Karpas-422 (cell line): ENCODE measurements around the gene TMA7. TPM values are rescaled to one million over a fixed set of nuclear protein-coding genes. Genes with fewer than 3 reads are reported as not detected.
"Not testable (repeated sequence)": the region's sequence is repeated elsewhere in the genome, so short reads cannot be mapped to it uniquely, and the experiment has no call there.

Experiments used
- DNase-seq: peaks from one replicate; pipeline ENCODE4 v3.0.0-alpha.2; 2015
- H2AFZ ChIP-seq: fragments of 200-600 bp; sonication (generic); 2 replicates; pipeline ENCODE4 v1.6.1; 2014; ENCODE audit warnings: antibody characterized with exemption, low read length, mixed read lengths
- H3K27ac ChIP-seq: fragments of 200-600 bp; sonication (generic); 2 replicates; pipeline ENCODE4 v1.5.1; 2014; ENCODE audit warnings: mild to moderate bottlenecking, low read length, moderate library complexity
- H3K27me3 ChIP-seq: fragments of 200-600 bp; sonication (generic); 2 replicates; pipeline ENCODE4 v1.6.1; 2014; ENCODE audit warnings: low read length, mixed read lengths
- H3K36me3 ChIP-seq: fragments of 200-600 bp; sonication (generic); 2 replicates; pipeline ENCODE4 v1.6.1; 2014; ENCODE audit warnings: low read length, mixed read lengths; ENCODE audit not compliant: insufficient read depth
- H3K4me1 ChIP-seq: fragments of 200-600 bp; sonication (generic); 2 replicates; pipeline ENCODE4 v1.6.1; 2014; ENCODE audit warnings: mild to moderate bottlenecking, low read length, mixed read lengths
- H3K4me2 ChIP-seq: fragments of 200-600 bp; sonication (generic); 2 replicates; pipeline ENCODE4 v1.6.1; 2014; ENCODE audit warnings: low read length, low read depth, mild to moderate bottlenecking; ENCODE audit not compliant: poor library complexity, severe bottlenecking
- H3K4me3 ChIP-seq: fragments of 200-600 bp; sonication (generic); 2 replicates; pipeline ENCODE4 v1.5.1; 2014; ENCODE audit warnings: mild to moderate bottlenecking, antibody characterized with exemption, low read length, mixed read lengths
- H3K79me2 ChIP-seq: fragments of 200-600 bp; sonication (generic); 2 replicates; pipeline ENCODE4 v1.6.1; 2014; ENCODE audit warnings: mild to moderate bottlenecking, low read length, mixed read lengths
- H3K9ac ChIP-seq: fragments of 200-600 bp; sonication (generic); 2 replicates; pipeline ENCODE4 v1.6.0; 2014; ENCODE audit warnings: low read length
- H3K9me2 ChIP-seq: fragments of 200-600 bp; sonication (generic), shearing (Covaris generic); replicated peaks from 2 replicates; pipeline ENCODE4 v1.6.0; 2014; ENCODE audit warnings: mild to moderate bottlenecking, low read length, moderate library complexity; ENCODE audit not compliant: insufficient read depth
- H3K9me3 ChIP-seq: fragments of 300-700, 200-600 bp; sonication (generic); 2 replicates; pipeline ENCODE4 v1.6.1; 2014; ENCODE audit warnings: low read length, mixed read lengths
- H4K20me1 ChIP-seq: fragments of 200-600 bp; sonication (generic); 2 replicates; pipeline ENCODE4 v1.6.1; 2014; ENCODE audit warnings: mild to moderate bottlenecking, antibody characterized with exemption, low read length, low read depth; ENCODE audit not compliant: insufficient read depth
- total RNA-seq: library from RNA; depleted of rRNA; stranded (reverse); fragments of >200 nt; shearing (Covaris generic); gene quantifications from 2 replicates; pipeline ENCODE4 v1.2.3, GENCODE V29; 2014; ENCODE audit warnings: low replicate concordance

The TMA7 gene
- total RNA-seq, 1 experiment from 2014 or later, result 300 TPM

DNA sequence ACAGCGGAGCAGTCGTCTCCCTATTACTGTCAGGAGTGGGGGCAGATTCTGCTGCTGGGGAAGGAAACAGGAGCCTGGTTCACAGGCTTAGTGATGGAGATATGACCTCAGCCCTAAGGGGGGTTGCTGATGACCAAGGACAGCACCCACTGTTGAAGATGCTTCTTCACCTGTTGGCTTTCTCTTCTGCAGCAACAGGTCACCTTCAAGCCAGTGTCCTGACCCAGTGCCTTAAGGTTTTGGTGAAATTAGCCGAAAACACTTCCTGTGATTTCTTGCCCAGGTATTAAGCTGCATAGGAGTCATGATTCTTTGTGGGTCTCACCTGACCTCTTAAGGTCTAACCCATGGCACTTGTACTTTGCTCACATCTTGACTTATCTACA, 20.5 kb downstream of the TMA7 start:
- H3K9me3 ChIP-seq, result no peaks in the 10 kb centered on the region
- DNase-seq, result no peak
- no peak overlapping the region for H3K4me3 ChIP-seq
- no peak overlapping the region for H3K27ac ChIP-seq
- H3K9me2 ChIP-seq, result no peaks in the 10 kb centered on the region
- H3K27me3 ChIP-seq, result no peaks in the 10 kb centered on the region
- H3K4me1 ChIP-seq, result peaks cover 4% of the 10 kb centered on the region
- no peak overlapping the region for H3K9ac ChIP-seq
- H2AFZ ChIP-seq, result no peak overlapping the region
- peaks cover 17% of the 10 kb centered on the region; the same call in 1 of the 2 replicates for H3K36me3 ChIP-seq
- H4K20me1 ChIP-seq, result no peaks in the 10 kb centered on the region
- no peaks in the 10 kb centered on the region for H3K79me2 ChIP-seq
- H3K4me2 ChIP-seq, result no peak overlapping the region

GRCh38 chr3:48461767-48462166, 21.7 kb downstream of the TMA7 start:
- not testable (repeated sequence) for H3K4me2 ChIP-seq, H3K9ac ChIP-seq, H2AFZ ChIP-seq, H3K9me2 ChIP-seq, DNase-seq, H3K79me2 ChIP-seq, H4K20me1 ChIP-seq, H3K9me3 ChIP-seq, H3K4me3 ChIP-seq, H3K27ac ChIP-seq, H3K27me3 ChIP-seq
- H3K4me1 ChIP-seq, result peaks cover 13% of the 10 kb centered on the region
- H3K36me3 ChIP-seq, result peaks cover 17% of the 10 kb centered on the region; the same call in 1 of the 2 replicates

GRCh38 chr3:48463703-48464102, 23.6 kb downstream of the TMA7 start:
- peaks cover 27% of the 10 kb centered on the region; the same call in 1 of the 2 replicates for H3K36me3 ChIP-seq
- no peaks in the 10 kb centered on the region for H3K27me3 ChIP-seq

GRCh38 chr3:48464713-48465221, 24.7 kb downstream of the TMA7 start:
- H3K4me3 ChIP-seq, result no peak overlapping the region
- H4K20me1 ChIP-seq, result peaks cover 11% of the 10 kb centered on the region; the same call in 1 of the 2 replicates
- peaks cover 42% of the 10 kb centered on the region for H3K4me1 ChIP-seq
- no peak overlapping the region for H3K4me2 ChIP-seq
- peaks cover 22% of the 10 kb centered on the region for H3K36me3 ChIP-seq
- no peaks in the 10 kb centered on the region for H3K9me2 ChIP-seq
- DNase-seq, result no peak
- peaks cover 36% of the 10 kb centered on the region for H3K79me2 ChIP-seq
- no peak overlapping the region for H3K27ac ChIP-seq
- H3K9ac ChIP-seq, result no peak overlapping the region
- no peaks in the 10 kb centered on the region for H3K27me3 ChIP-seq
- no peaks in the 10 kb centered on the region for H3K9me3 ChIP-seq
- no peak overlapping the region for H2AFZ ChIP-seq

More at GRCh38 chr3:48463703-48464102, 23.6 kb downstream of the TMA7 start:
- Histone ChIP-seq H3K4me2 (no peak overlapping the region), H3K9me2 (no peaks in the 10 kb centered on the region), H3K4me3 (no peak overlapping the region), H3K9ac (no peak overlapping the region), H3K4me1 (peaks cover 32% of the 10 kb centered on the region), H3K9me3 (no peaks in the 10 kb centered on the region), H3K79me2 (peaks cover 26% of the 10 kb centered on the region), H3K27ac (no peak overlapping the region), H2AFZ (no peak overlapping the region), H4K20me1 (peaks cover 11% of the 10 kb centered on the region; the same call in 1 of the 2 replicates)
- no peak for DNase-seq

GRCh38 chr3:48465237-48465530, 25.1 kb downstream of the TMA7 start:
- H3K79me2 ChIP-seq, result peaks cover 40% of the 10 kb centered on the region
- H3K27ac ChIP-seq, result 0 out of 2 replicates have a peak overlapping the region, but pooled peaks have one; percentile 75
- no peak overlapping the region for H3K4me3 ChIP-seq
- peaks cover 46% of the 10 kb centered on the region for H3K4me1 ChIP-seq
- peaks cover 22% of the 10 kb centered on the region for H3K36me3 ChIP-seq
- H2AFZ ChIP-seq, result no peak overlapping the region
- no peak for DNase-seq
- H3K9ac ChIP-seq, result no peak overlapping the region
- peaks cover 11% of the 10 kb centered on the region; the same call in 1 of the 2 replicates for H4K20me1 ChIP-seq
- no peaks in the 10 kb centered on the region for H3K9me3 ChIP-seq
- H3K4me2 ChIP-seq, result peak overlapping the region; percentile 81
- H3K9me2 ChIP-seq, result no peaks in the 10 kb centered on the region
- H3K27me3 ChIP-seq, result no peaks in the 10 kb centered on the region

- H3K9me2 ChIP-seq, result no peaks in the 10 kb centered on the region
- H3K4me1 ChIP-seq, result peaks cover 50% of the 10 kb centered on the region
- H3K27me3 ChIP-seq, result no peaks in the 10 kb centered on the region
- peak overlapping the region; percentile 92 for H3K4me3 ChIP-seq
- peak overlapping the region; percentile 75 for H3K27ac ChIP-seq
- H3K79me2 ChIP-seq, result peaks cover 46% of the 10 kb centered on the region
- H3K9me3 ChIP-seq, result no peaks in the 10 kb centered on the region
- H4K20me1 ChIP-seq, result peaks cover 11% of the 10 kb centered on the region; the same call in 1 of the 2 replicates
- no peak overlapping the region for H2AFZ ChIP-seq
- peak overlapping the region; percentile 90 for H3K9ac ChIP-seq
- H3K4me2 ChIP-seq, result peak overlapping the region; percentile 81
- DNase-seq, result peak; percentile 95
- H3K36me3 ChIP-seq, result peaks cover 22% of the 10 kb centered on the region
Observed at GRCh38 chr3:48465531-48466378, 25.7 kb downstream of the TMA7 start.

GRCh38 chr3:48466386-48467109, 26.5 kb downstream of the TMA7 start:
- DNase-seq, result peak; percentile 72
- H3K4me1 ChIP-seq, result peaks cover 57% of the 10 kb centered on the region
- no peaks in the 10 kb centered on the region for H3K9me3 ChIP-seq
- peaks cover 22% of the 10 kb centered on the region for H3K36me3 ChIP-seq
- H3K9me2 ChIP-seq, result no peaks in the 10 kb centered on the region
- peak overlapping the region; percentile 75 for H3K27ac ChIP-seq
- H4K20me1 ChIP-seq, result peaks cover 11% of the 10 kb centered on the region; the same call in 1 of the 2 replicates
- H2AFZ ChIP-seq, result no peak overlapping the region
- no peaks in the 10 kb centered on the region for H3K27me3 ChIP-seq
- H3K4me3 ChIP-seq, result peak overlapping the region; percentile 92
- peak overlapping the region; percentile 81 for H3K4me2 ChIP-seq
- peak overlapping the region; percentile 90 for H3K9ac ChIP-seq
- peaks cover 53% of the 10 kb centered on the region for H3K79me2 ChIP-seq

- H3K27me3 ChIP-seq, result no peaks in the 10 kb centered on the region
- peaks cover 11% of the 10 kb centered on the region; the same call in 1 of the 2 replicates for H4K20me1 ChIP-seq
- H2AFZ ChIP-seq, result no peak overlapping the region
- H3K9ac ChIP-seq, result peak overlapping the region; percentile 90
- H3K79me2 ChIP-seq, result peaks cover 58% of the 10 kb centered on the region
- H3K4me2 ChIP-seq, result peak overlapping the region; percentile 81
- H3K4me1 ChIP-seq, result peaks cover 62% of the 10 kb centered on the region
- H3K9me3 ChIP-seq, result no peaks in the 10 kb centered on the region
- H3K9me2 ChIP-seq, result no peaks in the 10 kb centered on the region
- H3K36me3 ChIP-seq, result peaks cover 22% of the 10 kb centered on the region
- DNase-seq, result no peak
- H3K27ac ChIP-seq, result peak overlapping the region; percentile 75
- peak overlapping the region; percentile 92 for H3K4me3 ChIP-seq
Observed at GRCh38 chr3:48467110-48467454, 27.0 kb downstream of the TMA7 start.
